ENCODE measurements around the gene ZFP82. TPM values are rescaled to one million over a fixed set of nuclear protein-coding genes. Genes with fewer than 3 reads are reported as not detected.

Gene ZFP82
- total and polyA plus RNA-seq, 7 donors: 0.60 to 8.2 (median 4.8) TPM

DNA sequence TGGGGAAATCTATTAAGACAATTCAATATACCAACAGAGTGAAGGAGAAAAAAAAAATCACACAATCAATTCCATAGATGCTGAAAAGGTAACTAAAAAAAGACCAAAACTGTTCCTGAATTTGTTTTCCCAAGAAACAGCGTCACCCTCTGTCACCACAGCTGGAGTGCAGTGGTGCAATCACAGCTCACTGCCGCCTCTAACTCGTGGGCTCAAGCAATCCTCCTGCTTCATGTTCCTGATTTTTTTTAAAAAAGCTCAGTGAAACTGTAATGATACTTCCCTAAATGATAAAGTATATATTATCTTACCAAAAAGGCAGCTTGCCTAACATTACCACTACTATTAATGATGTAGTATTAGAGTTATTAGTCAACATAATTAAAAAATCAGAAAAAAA lies 19.9 kb downstream of the ZFP82 start:
- Histone ChIP-seq H3K4me1 (no peaks in the 10 kb centered on the region), H3K27ac (no peak overlapping the region), H3K4me3 (no peak overlapping the region), H3K27me3 (no peaks in the 10 kb centered on the region), H3K36me3 (peaks cover 17 to 94% (median 44%) of the 10 kb centered on the region in 4 donors), H3K9me3 (peaks cover 3 to 34% (median 17%) of the 10 kb centered on the region in 4 donors)
- no peak for TF ChIP-seq POLR2AphosphoS5 (IDR thresholded peaks at IDR 0.05)
- TF ChIP-seq POLR2A (IDR thresholded peaks at IDR 0.05): no peak
- TF ChIP-seq, protein P1, sequence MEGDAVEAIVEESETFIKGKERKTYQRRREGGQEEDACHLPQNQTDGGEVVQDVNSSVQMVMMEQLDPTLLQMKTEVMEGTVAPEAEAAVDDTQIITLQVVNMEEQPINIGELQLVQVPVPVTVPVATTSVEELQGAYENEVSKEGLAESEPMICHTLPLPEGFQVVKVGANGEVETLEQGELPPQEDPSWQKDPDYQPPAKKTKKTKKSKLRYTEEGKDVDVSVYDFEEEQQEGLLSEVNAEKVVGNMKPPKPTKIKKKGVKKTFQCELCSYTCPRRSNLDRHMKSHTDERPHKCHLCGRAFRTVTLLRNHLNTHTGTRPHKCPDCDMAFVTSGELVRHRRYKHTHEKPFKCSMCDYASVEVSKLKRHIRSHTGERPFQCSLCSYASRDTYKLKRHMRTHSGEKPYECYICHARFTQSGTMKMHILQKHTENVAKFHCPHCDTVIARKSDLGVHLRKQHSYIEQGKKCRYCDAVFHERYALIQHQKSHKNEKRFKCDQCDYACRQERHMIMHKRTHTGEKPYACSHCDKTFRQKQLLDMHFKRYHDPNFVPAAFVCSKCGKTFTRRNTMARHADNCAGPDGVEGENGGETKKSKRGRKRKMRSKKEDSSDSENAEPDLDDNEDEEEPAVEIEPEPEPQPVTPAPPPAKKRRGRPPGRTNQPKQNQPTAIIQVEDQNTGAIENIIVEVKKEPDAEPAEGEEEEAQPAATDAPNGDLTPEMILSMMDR (IDR thresholded peaks at IDR 0.05): no peak
- no peak for TF ChIP-seq EP300 (IDR thresholded peaks at IDR 0.05)
- intact Hi-C loops (cut with DNase I): no loop called here
- DNase-seq: no peak
- WGBS, 2 donors: 92% methylated on average over 3 of the region's 3 CpGs

DNA sequence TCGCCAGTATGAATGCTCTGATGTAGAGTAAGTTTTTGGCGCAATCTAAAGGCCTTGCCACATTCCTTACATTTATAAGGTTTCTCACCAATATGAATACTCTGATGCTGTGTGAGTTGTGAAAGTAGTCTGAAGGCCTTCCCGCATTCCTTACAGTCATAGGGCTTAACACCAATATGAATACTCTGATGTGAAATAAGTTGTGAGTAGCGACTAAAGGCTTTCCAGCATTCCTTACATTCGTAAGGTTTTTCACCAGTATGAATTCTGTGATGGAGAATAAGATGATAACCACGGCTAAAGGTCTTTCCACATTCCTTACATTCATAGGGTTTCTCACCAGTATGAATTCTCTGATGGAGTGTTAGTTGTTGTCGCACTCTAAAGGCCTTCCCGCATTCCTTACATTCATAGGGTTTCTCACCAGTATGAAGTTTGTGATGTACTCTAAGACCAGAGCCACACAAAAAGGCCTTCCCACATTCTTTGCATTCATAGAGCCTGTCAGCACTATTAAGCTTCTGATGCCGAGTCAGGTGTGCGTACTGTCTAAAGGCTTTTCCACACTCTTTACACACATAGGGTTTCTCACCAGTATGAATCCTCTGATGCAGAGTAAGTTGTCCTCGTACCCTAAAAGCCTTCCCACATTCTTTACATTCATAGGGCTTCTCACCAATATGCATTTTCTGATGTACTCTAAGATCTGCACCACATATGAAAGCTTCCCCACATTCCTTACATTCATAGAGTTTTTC lies 25.3 kb downstream of the ZFP82 start:
- WGBS, 2 donors: 97% methylated on average over 11 of the region's 11 CpGs
- TF ChIP-seq POLR2A (IDR thresholded peaks at IDR 0.05) (no peak), EP300 (IDR thresholded peaks at IDR 0.05) (no peak), POLR2AphosphoS5 (IDR thresholded peaks at IDR 0.05) (no peak)
- TF ChIP-seq, protein P1 (IDR thresholded peaks at IDR 0.05): no peak
- Histone ChIP-seq H3K27me3 (no peaks in the 10 kb centered on the region), H3K4me3 (no peak overlapping the region), H3K4me1 (no peaks in the 10 kb centered on the region), H3K9me3 (peaks cover 21 to 50% (median 44%) of the 10 kb centered on the region in 4 donors), H3K27ac (no peak overlapping the region), H3K36me3 (peaks cover 21 to 64% (median 47%) of the 10 kb centered on the region in 4 donors)
- intact Hi-C loops (cut with DNase I): no loop called here
- no peak for DNase-seq

DNA sequence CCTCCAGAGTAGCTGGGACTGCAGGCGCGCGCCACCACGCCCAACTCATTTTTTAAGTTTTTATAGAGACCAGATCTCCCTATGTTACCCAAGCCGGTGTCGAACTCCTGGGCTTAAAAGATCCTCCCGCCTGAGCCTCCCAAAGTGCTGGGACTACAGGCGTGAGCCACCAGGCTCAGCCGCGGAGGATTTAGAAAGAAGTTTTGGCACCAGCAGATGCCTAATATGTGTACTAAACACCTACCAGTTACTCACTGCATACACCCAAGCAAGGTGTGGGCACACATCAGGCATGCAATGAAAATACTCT lies 39.0 kb downstream of the ZFP82 start:
- no peak for TF ChIP-seq EP300 (IDR thresholded peaks at IDR 0.05)
- TF ChIP-seq POLR2AphosphoS5 (IDR thresholded peaks at IDR 0.05): no peak
- no peak for TF ChIP-seq POLR2A (IDR thresholded peaks at IDR 0.05)
- TF ChIP-seq, protein P1 (IDR thresholded peaks at IDR 0.05): no peak
- Histone ChIP-seq H3K4me1 (peaks cover 0 to 22% (median 13%) of the 10 kb centered on the region in 4 donors), H3K27me3 (no peaks in the 10 kb centered on the region), H3K9me3 (peaks cover 0 to 2% (median 0%) of the 10 kb centered on the region in 4 donors), H3K4me3 (peak overlapping the region; percentile 70 to 79 (median 74)), H3K36me3 (no peaks in the 10 kb centered on the region), H3K27ac (peak overlapping the region; percentile 85 to 88 (median 86))
- WGBS, 2 donors: 55 to 59% methylated on average over 10 of the region's 10 CpGs
- intact Hi-C loops (cut with DNase I): loop anchor here (2.0 to 10.0 kb wide), 5 partner anchors 38 to 535 kb away; partner anchors contain the start of genes ZFP82, ZNF260, ZNF566 and ZNF568
- DNase-seq: no peak

DNA sequence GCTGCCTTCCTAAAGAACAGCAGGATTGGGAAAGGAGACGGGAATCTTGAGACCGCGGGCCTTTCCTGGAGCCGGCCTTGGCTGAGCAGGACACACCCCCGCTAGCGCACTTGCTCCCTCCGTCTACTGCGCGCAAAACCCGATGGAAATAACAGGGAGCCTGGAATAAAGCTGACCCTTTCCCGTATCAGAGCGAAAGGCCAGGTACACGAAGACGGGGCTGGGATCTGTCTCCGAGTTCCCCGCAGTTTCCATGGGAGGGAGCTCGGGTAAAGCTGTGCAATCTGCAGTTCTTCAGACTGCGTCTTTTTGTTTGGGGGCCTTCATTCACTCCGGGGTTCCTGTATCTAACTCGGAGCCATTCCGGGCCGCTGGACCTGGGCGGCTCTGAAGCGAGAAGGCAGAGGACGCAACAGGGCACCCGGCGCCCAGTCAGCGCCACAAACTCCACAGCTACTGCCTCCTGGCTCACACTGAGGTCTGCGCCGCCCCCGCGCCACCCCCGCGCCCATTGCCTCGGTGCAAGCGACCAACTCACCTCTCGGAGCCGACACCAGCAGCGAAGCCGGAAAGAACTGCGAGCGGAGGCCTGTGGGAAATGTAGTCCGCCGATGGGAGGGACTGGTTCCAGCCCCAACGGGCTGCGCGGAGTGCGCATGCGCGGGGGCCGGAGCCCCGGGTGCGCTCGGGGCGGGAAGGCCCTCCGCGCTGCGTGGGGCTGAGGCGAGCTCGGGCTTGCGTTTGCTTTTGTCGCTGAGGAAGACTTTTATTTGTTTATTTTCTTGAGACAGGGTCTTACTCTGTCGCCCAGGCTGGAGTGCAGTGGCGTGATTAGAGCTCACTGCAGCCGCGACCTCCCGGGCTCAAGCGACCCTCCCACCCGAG lies 39.6 kb downstream of the ZFP82 start, which contains the start of gene ZFP14:
Gene ZFP14 (minus strand): TSS at position 577 of the 885 bp plus-strand sequence. CDS start 11,309 bp downstream, outside the sequence.
- H3K9me3 ChIP-seq: peaks cover 0 to 2% (median 0%) of the 10 kb centered on the region in 4 donors
- peaks cover 0 to 22% (median 13%) of the 10 kb centered on the region in 4 donors for H3K4me1 ChIP-seq
- 3 to 4% methylated on average over 69 of the region's 69 CpGs for WGBS, 2 donors
- peak; percentile 95 for DNase-seq
- H3K27ac ChIP-seq: peak within 1 kb of the TSS; percentile 85 to 88 (median 86)
- TF ChIP-seq POLR2AphosphoS5 (IDR thresholded peaks at IDR 0.05): peak; percentile 67 to 95 (median 91)
- peak; percentile 72 to 80 for TF ChIP-seq POLR2A (IDR thresholded peaks at IDR 0.05)
- TF ChIP-seq EP300 (IDR thresholded peaks at IDR 0.05): no peak
- H3K4me3 ChIP-seq: peak within 1 kb of the TSS; percentile 70 to 79 (median 74)
- no peaks in the 10 kb centered on the region for H3K27me3 ChIP-seq
- intact Hi-C loops (cut with DNase I): loop anchor here (2.0 to 10.0 kb wide), 5 partner anchors 38 to 536 kb away; partner anchors contain the start of genes ZFP82, ZNF260, ZNF566 and ZNF568
- no peaks in the 10 kb centered on the region for H3K36me3 ChIP-seq

Measured in sigmoid colon (tissue), 7 donors.